ENCODE results near the gene TEX30. TPM values are rescaled to one million over a fixed set of nuclear protein-coding genes. Genes with fewer than 3 reads are reported as not detected.
"Not testable (repeated sequence)": the region's sequence is repeated elsewhere in the genome, so short reads cannot be mapped to it uniquely, and the experiment has no call there.

Gene TEX30
- total RNA-seq, 1 donor from 2014 or later: 8.1 TPM

DNA sequence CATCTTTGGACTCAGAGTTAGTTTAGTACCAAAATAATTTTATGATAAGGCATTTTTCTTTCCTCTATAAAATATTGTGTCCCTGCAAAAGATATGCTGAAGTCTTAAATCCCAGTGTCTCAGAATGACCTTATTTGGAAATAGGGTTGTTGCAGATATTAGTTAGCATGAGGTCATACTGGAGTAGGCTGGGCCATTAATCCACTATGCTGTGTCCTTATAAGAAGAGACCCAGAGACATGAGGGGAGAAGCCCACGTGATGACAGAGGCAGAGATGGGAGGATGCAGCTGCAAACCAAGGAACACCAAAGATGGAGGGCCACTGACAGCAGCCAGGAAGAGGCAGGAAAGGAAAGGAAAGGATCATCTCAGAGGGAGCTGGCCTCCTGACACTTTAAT, 18.8 kb upstream of the TEX30 start:
- H3K9me3 ChIP-seq (replicated peaks): no peaks in the 10 kb centered on the region
- H3K36me3 ChIP-seq: peaks cover 54% of the 10 kb centered on the region
- no peak overlapping the region for H3K4me3 ChIP-seq
- intact Hi-C loops (cut with micrococcal nuclease): loop anchor here (10.0 kb wide), 1 partner anchor 198 kb away; the partner anchor contains the start of gene TPP2
- DNase-seq: no peak
- no peak overlapping the region for H3K27ac ChIP-seq (replicated peaks)
- H3K4me1 ChIP-seq: no peaks in the 10 kb centered on the region
- H3K27me3 ChIP-seq (ENCODE audit: low read depth): no peaks in the 10 kb centered on the region
- no peak for TF ChIP-seq CTCF (IDR thresholded peaks at IDR 0.05; ENCODE audit: borderline replicate concordance)

- Histone ChIP-seq H3K27ac (replicated peaks) (no peak overlapping the region), H3K9me3 (replicated peaks) (no peaks in the 10 kb centered on the region), H3K4me1 (peaks cover 15% of the 10 kb centered on the region), H3K36me3 (peaks cover 50% of the 10 kb centered on the region), H3K4me3 (no peak overlapping the region), H3K27me3 (ENCODE audit: low read depth) (no peaks in the 10 kb centered on the region)
- DNase-seq: no peak
- TF ChIP-seq CTCF (IDR thresholded peaks at IDR 0.05; ENCODE audit: borderline replicate concordance): no peak
- intact Hi-C loops (cut with micrococcal nuclease): no loop called here
Observed at GRCh38 chr13:102788683-102789082, 15.1 kb upstream of the TEX30 start.

DNA sequence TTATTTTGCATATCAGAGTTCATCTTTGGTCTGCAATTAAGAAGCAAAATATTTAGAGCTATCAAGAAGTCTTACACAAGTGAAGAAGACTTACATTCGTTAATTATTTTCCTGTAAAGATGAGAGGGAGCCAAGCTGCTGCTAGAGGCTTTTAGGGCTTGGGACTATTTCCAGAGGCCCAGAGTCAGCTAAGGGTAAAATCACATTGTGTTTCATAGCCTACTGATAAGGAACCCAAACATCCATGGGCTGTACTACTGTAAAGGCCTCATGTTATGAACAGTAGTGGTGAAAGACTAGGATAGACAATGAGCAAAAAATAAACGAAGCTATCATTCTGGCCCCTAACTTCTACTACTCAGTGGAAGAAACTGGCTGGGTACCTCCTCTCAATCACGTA, 10.9 kb upstream of the TEX30 start:
- TF ChIP-seq CTCF (IDR thresholded peaks at IDR 0.05; ENCODE audit: borderline replicate concordance): no peak
- peak overlapping the region; percentile 81 for H3K27ac ChIP-seq (replicated peaks)
- no peaks in the 10 kb centered on the region for H3K27me3 ChIP-seq (ENCODE audit: low read depth)
- no peak for DNase-seq
- H3K4me3 ChIP-seq: no peak overlapping the region
- intact Hi-C loops (cut with micrococcal nuclease): no loop called here
- peaks cover 15% of the 10 kb centered on the region for H3K4me1 ChIP-seq
- H3K9me3 ChIP-seq (replicated peaks): no peaks in the 10 kb centered on the region
- peaks cover 22% of the 10 kb centered on the region for H3K36me3 ChIP-seq

DNA sequence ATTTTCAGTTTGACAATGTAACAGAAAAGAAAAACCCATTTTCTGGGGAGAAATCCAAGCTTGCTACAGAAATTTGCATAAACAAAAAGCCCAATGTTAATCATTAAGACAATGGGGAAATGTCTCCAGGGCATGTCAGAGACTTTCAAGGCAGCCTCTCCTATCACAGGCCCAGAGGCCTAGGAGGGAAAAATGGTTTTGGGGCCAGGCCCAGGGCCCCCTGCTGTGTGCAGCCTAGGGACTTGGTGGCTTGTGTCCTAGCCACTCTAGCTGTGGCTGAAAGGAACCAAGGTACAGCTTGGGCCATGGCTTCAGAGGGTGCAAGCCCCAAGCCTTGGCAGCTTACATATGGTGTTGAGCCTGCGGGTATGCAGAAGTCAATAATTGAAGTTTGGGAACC, 8.0 kb upstream of the TEX30 start:
- no peaks in the 10 kb centered on the region for H3K27me3 ChIP-seq (ENCODE audit: low read depth)
- intact Hi-C loops (cut with micrococcal nuclease): no loop called here
- peaks cover 15% of the 10 kb centered on the region for H3K4me1 ChIP-seq
- H3K27ac ChIP-seq (replicated peaks): no peak overlapping the region
- DNase-seq: no peak
- no peak for TF ChIP-seq CTCF (IDR thresholded peaks at IDR 0.05; ENCODE audit: borderline replicate concordance)
- no peak overlapping the region for H3K4me3 ChIP-seq
- no peaks in the 10 kb centered on the region for H3K9me3 ChIP-seq (replicated peaks)
- H3K36me3 ChIP-seq: no peaks in the 10 kb centered on the region

DNA sequence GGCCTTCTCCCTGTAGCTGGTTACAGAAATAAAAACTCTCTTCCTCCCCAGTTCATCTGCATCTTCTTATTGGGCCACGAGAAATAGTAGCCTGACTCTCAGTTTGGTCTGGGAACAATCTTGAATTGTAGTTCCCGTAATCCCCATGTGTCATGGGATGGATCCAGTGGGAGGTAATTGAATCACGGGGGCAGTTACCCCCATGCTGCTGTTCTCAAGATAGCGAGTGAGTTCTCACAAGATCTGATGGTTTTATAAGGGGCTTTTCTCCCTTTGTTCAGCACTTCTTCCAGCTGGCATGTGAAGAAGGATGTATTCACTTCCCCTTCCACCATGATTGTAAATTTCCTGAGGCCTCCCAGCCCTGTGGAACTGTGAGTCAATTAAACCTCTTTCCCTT, 7.1 kb upstream of the TEX30 start:
- DNase-seq; H3K27me3 ChIP-seq (ENCODE audit: low read depth); H3K36me3 ChIP-seq; H3K27ac ChIP-seq (replicated peaks); intact Hi-C loops (cut with micrococcal nuclease); H3K9me3 ChIP-seq (replicated peaks); H3K4me3 ChIP-seq: not testable (repeated sequence)
- H3K4me1 ChIP-seq: peaks cover 15% of the 10 kb centered on the region

DNA sequence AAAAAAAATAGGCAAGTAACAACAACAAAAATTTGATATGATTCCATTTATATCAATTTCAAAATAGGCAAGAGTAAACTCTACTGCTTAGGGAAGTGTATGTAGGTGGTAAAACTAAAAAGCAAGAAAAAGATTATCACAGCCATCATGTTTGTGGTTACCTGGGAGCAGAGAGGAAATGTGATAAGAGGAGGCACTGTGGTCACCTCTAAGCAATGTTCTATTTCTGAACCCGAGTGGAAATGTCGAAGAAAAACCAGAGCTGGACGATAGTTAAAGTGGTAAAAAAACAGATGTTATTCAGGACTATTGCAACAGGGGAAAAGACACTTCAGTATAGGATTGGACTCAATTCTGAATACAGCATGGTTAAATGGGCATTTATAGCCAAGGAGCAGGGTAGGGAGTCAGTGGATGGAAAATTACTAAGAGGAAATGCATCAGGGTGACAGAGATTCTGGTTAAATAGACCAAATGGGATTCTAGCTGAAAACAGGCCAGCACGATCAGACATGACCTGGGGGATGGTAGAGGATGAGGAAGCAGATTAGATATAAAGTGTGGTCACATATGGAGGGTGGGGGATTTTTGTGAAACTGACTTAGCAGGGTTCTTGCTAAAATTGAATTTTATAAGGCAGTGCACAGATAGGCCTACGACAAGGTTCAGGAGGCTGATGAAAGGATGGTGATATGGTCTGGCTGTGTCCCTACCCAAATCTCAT, 6.0 kb upstream of the TEX30 start:
- DNase-seq: no peak
- TF ChIP-seq CTCF (IDR thresholded peaks at IDR 0.05; ENCODE audit: borderline replicate concordance): no peak
- Histone ChIP-seq H3K4me1 (peaks cover 6% of the 10 kb centered on the region), H3K36me3 (no peaks in the 10 kb centered on the region), H3K27ac (replicated peaks) (no peak overlapping the region), H3K27me3 (ENCODE audit: low read depth) (no peaks in the 10 kb centered on the region), H3K9me3 (replicated peaks) (no peaks in the 10 kb centered on the region), H3K4me3 (no peak overlapping the region)
- intact Hi-C loops (cut with micrococcal nuclease): no loop called here
